ENCODE measurements around the gene OR51G2. TPM values are rescaled to one million over a fixed set of nuclear protein-coding genes. Genes with fewer than 3 reads are reported as not detected.

OR51G2 gene
- total RNA-seq, 1 experiment from 2014 or later: not detected

DNA sequence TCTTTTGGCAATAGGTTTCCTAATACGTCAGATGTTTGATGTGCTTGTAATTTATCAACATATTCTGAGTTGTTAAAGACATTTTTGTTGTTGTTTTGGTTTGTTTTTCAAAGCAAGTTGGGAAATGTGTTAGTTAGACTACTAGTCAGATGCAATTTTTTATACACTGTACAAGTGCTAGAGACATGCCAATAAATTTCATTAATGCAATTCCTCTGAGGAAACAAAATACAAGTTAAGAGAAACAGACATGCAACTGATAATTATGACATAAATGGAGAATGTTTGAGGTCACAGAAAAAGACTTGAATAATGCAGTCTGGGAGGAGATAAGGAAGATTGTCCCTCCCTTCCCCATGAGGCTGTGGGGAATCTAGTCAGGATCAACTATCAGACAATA is 31.6 kb downstream of the OR51G2 start:
- Histone ChIP-seq H3K4me1 (ENCODE audit: insufficient read depth, low read length, poor library complexity, severe bottlenecking) (no peaks in the 10 kb centered on the region), H3K9me3 (ENCODE audit: low read depth, low read length, poor library complexity, severe bottlenecking) (no peaks in the 10 kb centered on the region), H3K36me3 (ENCODE audit: insufficient read depth, low read length, poor library complexity, severe bottlenecking) (no peaks in the 10 kb centered on the region), H3K27ac (ENCODE audit: low read depth, low read length, poor library complexity, severe bottlenecking) (no peak overlapping the region), H3K27me3 (replicated peaks; ENCODE audit: insufficient read depth, low read depth, low read length, poor library complexity) (no peaks in the 10 kb centered on the region), H3K4me3 (ENCODE audit: low read depth, low read length, poor library complexity, severe bottlenecking) (no peak overlapping the region)
- intact Hi-C loops (cut with micrococcal nuclease; ENCODE audit: unreplicated experiment): no loop called here
- POLR2A ChIA-PET (ENCODE audit: low non-redundant PET): no interaction called here
- CTCF ChIA-PET: no interaction called here
- no TSS peak for BruUV-seq (replicated peaks)
- DNase-seq (ENCODE audit: low spot score): no peak
- TF ChIP-seq EZH2 (IDR thresholded peaks at IDR 0.05; ENCODE audit: borderline replicate concordance, low read depth, low read length, poor library complexity, severe bottlenecking): no peak
- TF ChIP-seq, protein P1, sequence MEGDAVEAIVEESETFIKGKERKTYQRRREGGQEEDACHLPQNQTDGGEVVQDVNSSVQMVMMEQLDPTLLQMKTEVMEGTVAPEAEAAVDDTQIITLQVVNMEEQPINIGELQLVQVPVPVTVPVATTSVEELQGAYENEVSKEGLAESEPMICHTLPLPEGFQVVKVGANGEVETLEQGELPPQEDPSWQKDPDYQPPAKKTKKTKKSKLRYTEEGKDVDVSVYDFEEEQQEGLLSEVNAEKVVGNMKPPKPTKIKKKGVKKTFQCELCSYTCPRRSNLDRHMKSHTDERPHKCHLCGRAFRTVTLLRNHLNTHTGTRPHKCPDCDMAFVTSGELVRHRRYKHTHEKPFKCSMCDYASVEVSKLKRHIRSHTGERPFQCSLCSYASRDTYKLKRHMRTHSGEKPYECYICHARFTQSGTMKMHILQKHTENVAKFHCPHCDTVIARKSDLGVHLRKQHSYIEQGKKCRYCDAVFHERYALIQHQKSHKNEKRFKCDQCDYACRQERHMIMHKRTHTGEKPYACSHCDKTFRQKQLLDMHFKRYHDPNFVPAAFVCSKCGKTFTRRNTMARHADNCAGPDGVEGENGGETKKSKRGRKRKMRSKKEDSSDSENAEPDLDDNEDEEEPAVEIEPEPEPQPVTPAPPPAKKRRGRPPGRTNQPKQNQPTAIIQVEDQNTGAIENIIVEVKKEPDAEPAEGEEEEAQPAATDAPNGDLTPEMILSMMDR (conservative IDR thresholded peaks at IDR 0.05; ENCODE audit: low read depth, low read length): no peak

DNA sequence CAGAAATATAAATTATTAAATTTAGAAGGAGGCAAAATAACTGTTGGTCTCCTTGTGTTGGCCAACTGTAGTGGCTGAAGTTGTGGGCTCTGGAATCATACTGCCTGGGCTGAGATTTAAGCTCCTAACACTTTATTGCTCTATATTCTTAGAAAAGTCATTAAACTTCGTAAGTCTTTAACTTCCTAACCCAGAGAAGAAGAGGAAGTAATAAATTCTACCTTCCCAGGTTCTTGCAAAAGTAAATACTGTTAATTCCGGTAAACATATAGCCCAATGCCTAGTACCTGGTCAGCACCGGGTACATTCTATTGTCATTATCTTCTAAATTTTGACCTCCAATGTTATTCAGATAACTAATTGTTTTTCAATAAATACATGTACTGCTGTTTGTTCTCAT is 33.0 kb downstream of the OR51G2 start:
- TF ChIP-seq, protein P1 (conservative IDR thresholded peaks at IDR 0.05; ENCODE audit: low read depth, low read length): no peak
- no peak for TF ChIP-seq EZH2 (IDR thresholded peaks at IDR 0.05; ENCODE audit: borderline replicate concordance, low read depth, low read length, poor library complexity, severe bottlenecking)
- DNase-seq (ENCODE audit: low spot score): no peak
- Histone ChIP-seq H3K9me3 (ENCODE audit: low read depth, low read length, poor library complexity, severe bottlenecking) (no peaks in the 10 kb centered on the region), H3K4me1 (ENCODE audit: insufficient read depth, low read length, poor library complexity, severe bottlenecking) (no peaks in the 10 kb centered on the region), H3K27ac (ENCODE audit: low read depth, low read length, poor library complexity, severe bottlenecking) (no peak overlapping the region), H3K4me3 (ENCODE audit: low read depth, low read length, poor library complexity, severe bottlenecking) (no peak overlapping the region), H3K27me3 (replicated peaks; ENCODE audit: insufficient read depth, low read depth, low read length, poor library complexity) (no peaks in the 10 kb centered on the region), H3K36me3 (ENCODE audit: insufficient read depth, low read length, poor library complexity, severe bottlenecking) (no peaks in the 10 kb centered on the region)
- BruUV-seq (replicated peaks): no TSS peak
- ChIA-PET POLR2A (ENCODE audit: low non-redundant PET) (no interaction called here), CTCF (no interaction called here)
- intact Hi-C loops (cut with micrococcal nuclease; ENCODE audit: unreplicated experiment): no loop called here

DNA sequence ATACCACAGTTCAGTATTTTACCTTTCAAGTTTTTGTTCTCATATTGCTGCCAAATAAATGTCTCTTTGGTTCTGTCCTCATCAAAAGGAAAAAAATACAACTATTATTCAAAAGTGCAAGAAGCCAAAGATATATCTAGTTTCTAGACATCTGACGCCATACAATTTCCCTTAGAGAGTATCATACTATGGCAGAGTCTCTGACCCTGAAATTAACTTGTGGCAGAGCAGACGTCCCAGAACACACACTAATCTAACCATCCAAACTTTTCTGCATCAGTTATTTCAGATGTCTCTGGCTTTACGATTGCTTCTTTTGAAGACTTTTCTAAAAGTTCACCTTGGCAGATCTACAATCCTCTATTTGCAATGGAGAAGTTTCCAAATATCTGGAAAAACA is 34.8 kb downstream of the OR51G2 start:
- Histone ChIP-seq H3K4me1 (ENCODE audit: insufficient read depth, low read length, poor library complexity, severe bottlenecking) (no peaks in the 10 kb centered on the region), H3K9me3 (ENCODE audit: low read depth, low read length, poor library complexity, severe bottlenecking) (no peaks in the 10 kb centered on the region), H3K4me3 (ENCODE audit: low read depth, low read length, poor library complexity, severe bottlenecking) (no peak overlapping the region), H3K27ac (ENCODE audit: low read depth, low read length, poor library complexity, severe bottlenecking) (no peak overlapping the region), H3K36me3 (ENCODE audit: insufficient read depth, low read length, poor library complexity, severe bottlenecking) (no peaks in the 10 kb centered on the region), H3K27me3 (replicated peaks; ENCODE audit: insufficient read depth, low read depth, low read length, poor library complexity) (no peaks in the 10 kb centered on the region)
- intact Hi-C loops (cut with micrococcal nuclease; ENCODE audit: unreplicated experiment): no loop called here
- no TSS peak for BruUV-seq (replicated peaks)
- POLR2A ChIA-PET (ENCODE audit: low non-redundant PET): no interaction called here
- DNase-seq (ENCODE audit: low spot score): no peak
- TF ChIP-seq EZH2 (IDR thresholded peaks at IDR 0.05; ENCODE audit: borderline replicate concordance, low read depth, low read length, poor library complexity, severe bottlenecking): no peak
- TF ChIP-seq, protein P1 (conservative IDR thresholded peaks at IDR 0.05; ENCODE audit: low read depth, low read length): no peak
- CTCF ChIA-PET: no interaction called here

All from A673 (cell line).